ENCODE measurements around the gene SRSF9.
"Not testable (repeated sequence)": the region's sequence is repeated elsewhere in the genome, so short reads cannot be mapped to it uniquely, and the experiment has no call there.

The SRSF9 gene, protein sequence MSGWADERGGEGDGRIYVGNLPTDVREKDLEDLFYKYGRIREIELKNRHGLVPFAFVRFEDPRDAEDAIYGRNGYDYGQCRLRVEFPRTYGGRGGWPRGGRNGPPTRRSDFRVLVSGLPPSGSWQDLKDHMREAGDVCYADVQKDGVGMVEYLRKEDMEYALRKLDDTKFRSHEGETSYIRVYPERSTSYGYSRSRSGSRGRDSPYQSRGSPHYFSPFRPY
- 69.6 to 91.6 (median 85.1) reads per million in 4 donors for total RNA-seq

DNA sequence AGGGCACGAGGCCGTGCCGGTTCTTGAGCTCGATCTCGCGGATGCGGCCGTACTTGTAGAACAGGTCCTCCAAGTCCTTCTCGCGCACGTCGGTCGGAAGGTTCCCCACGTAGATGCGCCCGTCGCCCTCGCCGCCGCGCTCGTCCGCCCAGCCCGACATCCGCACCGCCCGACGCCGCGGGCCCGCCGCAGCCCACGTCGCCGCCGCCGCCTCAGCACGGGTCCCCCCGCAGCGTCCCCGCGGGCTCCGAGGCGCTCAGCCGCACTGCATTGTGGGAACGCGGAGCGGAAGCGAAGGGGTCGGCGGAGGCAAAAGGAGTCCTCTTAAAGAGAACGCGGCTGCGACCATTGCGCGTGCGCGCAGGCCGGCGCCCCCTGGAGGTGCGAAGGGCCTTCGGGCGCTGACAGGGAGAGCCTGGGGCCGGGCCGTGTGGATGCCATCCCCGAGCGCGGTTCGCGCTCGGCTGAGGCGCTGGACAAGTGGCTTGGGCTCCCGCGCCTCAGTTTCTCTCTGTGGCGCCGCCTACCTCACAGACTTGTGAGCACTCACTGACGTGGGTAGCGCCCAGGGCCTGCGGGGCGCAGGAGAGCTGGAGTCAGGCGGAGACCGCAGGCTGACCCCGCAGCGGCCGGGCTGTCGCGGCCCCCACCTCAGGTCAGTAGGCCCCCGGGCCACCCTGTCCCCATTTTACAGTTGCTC, at the start of gene SRSF9:
TSS of gene SRSF9 (minus strand) at position 299 of the 700 bp plus-strand sequence. CDS start at position 160, 139 bp downstream.
- DNase-seq: peak; percentile 95 to 98 (median 97)

DNA sequence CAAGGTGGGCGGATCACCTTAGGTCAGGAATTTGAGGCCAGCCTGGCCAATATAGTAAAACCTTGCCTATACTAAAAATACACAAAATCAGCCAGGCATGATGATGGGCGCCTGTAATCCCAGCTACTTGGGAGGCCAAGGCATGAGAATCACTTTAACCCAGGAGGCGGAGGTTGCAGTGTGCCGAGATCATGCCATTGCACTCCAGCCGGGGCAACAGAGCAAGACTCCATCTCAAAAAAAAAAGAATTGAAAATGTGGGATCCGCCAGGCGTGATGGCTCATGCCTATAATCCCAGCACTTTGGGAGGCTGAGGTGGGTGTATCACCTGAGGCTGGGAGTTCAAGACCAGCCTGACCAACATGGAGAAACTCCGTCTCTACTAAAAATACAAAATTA, 49.8 kb upstream of the SRSF9 start:
- not testable (repeated sequence) for DNase-seq

DNA sequence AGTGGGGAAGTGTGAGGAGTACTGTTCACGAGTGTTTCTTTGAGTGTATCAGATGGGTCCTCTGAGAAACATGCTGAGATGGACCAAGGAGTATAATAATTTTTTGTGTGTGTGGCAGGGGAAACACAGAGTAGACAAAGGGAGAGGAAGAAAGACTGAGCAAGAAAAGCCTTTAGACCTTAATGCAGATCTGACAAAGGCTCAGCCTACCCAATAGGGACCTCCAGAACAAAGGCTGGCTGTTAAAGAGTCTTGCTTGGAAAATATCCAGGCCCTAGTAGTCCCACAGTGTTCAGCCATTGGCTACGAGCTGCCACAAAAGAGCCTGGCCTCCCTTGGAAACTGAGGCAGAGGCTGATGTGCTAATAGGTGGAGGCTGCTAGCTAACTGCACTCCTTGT, 45.9 kb upstream of the SRSF9 start:
- DNase-seq: no peak

DNA sequence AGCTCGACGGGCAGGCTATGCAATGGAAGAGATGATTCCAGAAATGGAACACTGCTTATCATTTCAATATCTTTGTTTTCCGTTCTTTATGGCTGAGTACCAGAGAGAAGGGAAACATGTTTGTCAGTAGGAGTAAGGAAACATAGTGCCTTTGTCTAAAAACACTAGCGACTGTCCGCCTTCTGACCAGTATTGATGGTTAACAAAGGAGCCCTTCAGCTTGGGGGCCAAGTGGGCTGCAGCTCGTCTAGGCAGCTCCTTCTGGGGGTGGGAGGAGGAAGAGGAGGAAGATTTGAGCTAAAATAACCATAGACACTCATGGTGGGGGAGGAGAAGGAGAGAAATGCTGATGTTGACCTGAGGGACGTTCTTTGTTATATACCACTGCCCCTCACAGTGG, 44.5 kb upstream of the SRSF9 start:
- no peak for DNase-seq

DNA sequence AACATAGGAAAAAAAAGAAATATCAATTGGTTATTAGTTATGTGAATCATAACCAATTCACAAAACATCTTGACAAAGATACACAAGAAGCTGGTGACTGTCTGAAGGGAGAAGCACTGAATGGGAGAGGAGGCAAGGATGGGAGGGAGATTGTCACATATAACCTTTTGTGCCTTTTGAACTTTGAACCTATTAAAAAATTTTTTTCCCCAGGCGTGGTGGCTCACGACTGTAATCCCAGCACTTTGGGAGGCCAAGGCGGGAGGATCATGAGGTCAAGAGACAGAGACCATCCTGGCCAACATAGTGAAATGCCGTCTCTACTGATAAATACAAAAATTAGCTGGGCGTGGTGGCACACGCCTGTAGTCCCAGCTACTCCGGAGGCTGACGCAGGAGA, 39.0 kb upstream of the SRSF9 start:
- no peak for DNase-seq

DNA sequence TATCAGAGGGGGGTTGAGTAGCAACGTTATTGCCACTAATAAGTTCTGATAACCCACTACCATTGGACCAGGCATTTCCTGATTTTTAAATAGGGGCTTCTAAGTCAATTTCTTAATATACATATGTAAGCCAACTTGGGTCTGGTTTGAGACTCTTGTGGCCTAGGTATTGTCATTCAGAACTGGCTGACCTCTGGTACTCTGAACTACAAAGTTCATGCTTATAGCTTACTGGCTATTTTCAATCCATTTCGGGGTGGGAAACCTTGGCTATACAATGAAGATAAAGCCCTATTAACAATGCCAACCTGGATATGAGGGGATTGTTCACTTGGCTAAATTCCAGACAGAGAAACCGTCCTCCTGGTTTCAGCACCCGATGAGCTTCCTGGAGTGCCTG, 35.0 kb upstream of the SRSF9 start:
- no peak for DNase-seq

DNA sequence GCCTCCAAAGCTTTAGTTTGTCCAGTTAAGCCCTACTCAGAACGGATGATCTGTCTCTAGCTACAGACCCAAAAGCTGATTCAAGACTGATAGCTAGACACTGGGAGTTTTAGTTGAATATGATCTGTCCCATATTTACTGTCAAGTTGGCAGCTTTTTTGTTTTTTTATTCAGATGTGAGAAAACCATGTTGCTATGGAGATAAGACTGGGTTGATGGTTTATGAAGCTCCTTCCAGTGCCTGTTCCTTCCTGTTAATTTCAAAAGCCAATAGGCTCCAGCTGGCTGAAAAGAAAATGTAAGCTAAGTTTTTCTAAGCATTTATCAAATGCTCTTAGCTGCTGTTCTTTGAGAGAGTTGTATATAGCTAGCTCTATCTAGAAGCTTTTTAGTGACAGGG, 31.0 kb upstream of the SRSF9 start:
- no peak for DNase-seq

DNA sequence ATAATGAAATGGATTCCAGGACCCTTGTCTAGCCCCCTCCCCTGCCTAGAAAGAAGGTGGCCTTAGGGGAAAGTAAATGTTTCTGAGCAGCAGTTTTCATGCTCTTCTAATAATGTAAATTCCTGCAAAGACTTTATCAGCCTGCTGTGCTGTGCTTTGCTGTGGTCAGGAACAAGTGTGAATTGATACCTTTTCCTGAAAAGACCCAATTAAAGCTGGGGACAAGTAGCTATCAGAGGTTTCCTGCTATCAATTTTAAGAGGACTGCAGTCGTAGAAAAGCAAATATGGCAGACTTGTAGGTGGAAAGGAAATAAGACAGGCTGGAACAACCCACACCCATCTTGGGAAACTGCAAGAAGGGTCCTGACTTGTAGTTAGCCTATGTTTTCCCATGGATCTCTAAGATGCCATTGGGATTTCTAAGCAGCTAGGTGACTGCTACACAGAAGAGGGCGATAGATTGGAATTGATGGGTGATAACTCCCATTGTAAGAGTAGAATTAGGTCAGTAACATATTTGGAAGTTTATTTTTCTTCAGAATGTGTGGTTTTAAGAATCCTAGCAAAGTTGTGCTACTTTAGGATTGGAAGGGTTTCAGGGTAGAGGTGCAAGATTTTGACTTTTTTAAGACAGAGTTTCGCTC, 29.4 kb upstream of the SRSF9 start:
- DNase-seq: no peak

DNA sequence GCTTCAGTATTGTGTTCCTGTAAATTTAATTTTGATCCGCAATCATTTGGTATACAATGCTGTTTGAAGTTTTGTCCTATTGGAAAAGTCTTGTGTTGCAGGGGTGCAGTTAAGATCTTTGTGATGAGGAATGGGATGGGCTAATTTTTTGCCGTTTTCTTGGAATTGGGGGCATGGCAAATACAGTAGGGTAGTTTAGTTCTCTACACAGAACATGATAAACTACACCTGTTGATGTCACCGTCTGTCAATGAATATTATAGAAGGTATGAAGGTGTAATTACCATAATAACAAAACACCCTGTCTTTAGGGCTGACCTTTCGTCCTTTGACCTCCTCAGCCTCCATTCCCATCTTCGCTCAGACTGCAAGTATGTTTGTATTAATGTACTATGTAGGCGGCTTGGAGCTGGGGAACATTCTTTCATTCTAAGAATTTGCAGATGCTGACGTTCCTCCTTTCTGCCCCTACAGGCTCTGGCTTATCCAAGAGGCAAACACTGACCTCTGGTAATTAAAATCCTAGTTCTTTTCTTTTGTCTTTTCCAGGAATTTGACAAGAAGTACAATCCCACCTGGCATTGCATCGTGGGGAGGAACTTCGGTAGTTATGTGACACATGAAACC, 28.1 kb upstream of the SRSF9 start:
- no peak for DNase-seq

DNA sequence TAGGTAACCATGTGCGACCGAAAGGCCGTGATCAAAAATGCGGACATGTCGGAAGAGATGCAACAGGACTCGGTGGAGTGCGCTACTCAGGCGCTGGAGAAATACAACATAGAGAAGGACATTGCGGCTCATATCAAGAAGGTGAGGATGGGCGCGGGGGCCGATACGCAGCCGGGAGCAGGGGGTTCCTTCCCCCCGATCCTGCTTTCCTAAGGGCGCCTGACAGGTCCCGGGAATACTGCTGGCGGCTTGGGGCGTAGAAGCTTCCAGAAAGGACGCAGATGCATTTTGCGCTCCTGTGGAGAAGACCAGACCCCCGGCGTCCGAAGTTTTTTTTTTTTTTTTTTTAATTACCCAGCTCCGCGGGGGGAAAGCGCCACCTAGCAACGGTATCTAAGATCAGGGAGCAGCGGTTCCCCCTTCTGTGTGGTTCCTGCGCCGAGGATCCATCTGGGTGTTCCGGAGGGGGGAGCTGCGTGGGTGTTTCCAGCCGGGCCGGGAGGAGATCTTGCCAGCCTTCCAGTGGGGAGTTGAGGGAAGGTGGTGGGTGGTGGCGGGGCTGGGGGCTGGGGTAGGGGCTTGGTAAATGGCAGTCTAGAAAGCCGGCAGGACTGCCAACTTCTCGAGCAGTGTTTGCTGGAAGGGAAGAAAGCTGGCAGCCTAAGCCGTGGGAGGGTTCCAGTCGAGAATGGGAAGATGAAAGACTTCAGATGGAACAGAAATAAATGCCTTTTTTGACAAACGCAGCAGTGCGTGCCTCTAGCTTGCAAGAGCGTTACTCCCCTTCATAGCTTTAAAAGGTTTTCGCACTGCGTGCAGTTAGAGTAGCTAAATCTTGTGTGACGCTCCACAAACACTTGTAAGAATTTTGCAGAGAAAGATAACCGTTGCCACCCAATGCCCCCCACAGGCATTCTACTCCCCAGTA, 27.1 kb upstream of the SRSF9 start:
- DNase-seq: peak; percentile 23 to 52 (median 39)

DNA sequence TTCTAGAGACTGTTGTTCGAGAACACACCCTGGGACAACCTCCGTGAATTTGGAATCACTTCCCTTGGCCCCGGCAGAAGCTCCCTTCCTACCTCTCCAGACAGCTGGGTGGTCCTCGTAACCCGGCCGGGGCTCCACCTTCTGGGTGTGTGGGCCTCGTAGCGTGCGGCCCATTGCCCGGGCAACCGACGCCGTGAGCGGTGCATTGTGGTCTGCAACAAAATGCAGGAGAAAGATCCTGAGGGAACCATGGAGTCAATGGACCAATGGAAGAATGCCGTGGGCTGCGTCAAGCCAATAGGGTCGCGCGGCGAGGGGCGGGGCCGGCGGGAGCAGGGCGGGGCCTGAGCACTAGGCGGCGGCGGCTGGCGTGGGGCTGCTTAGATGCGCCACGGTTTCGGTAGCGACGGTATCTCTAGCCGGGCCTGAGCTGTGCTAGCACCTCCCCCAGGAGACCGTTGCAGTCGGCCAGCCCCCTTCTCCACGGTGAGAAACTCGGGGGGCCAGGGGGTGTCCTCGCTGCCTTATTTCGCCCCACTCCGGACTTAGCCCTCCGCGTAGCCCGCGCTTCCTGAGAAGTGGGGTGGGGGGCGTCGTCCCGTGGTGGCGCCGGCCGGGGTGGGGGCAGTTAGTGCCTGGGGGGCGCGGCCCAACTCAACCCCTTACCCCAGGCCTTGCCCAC, 26.3 kb upstream of the SRSF9 start, which contains the start of gene DYNLL1:
TSS of gene DYNLL1 (plus strand) at position 383 of the 682 bp plus-strand sequence. CDS start 309 bp downstream, outside the sequence.
- peak; percentile 93 to 96 (median 95) for DNase-seq

DNA sequence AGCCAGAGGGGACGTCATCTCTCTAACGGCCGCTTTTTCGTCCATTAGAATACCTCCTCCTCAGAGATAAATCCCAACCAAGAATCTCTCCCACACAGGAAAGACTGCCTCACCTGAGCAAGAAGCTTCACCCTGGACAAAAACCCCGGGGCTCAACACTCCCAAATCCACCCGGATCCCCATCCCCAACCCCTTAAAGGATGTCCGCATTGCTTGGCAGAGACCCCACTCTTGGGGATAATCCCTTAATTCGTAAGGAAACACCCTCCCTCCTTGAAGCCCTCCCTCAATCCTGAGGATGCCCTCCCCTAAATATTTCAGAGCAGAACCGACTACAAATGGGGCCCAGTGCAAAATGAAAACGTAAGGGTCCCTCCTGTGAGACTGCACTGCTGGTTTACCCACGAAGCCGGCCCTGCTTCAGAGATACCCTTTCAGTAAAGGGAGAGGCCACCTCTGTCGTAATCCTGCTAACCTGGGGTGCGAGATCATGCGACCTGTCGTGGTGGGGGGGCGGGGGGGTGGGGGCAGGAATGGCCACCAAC, 25.7 kb upstream of the SRSF9 start:
- no peak for DNase-seq

DNA sequence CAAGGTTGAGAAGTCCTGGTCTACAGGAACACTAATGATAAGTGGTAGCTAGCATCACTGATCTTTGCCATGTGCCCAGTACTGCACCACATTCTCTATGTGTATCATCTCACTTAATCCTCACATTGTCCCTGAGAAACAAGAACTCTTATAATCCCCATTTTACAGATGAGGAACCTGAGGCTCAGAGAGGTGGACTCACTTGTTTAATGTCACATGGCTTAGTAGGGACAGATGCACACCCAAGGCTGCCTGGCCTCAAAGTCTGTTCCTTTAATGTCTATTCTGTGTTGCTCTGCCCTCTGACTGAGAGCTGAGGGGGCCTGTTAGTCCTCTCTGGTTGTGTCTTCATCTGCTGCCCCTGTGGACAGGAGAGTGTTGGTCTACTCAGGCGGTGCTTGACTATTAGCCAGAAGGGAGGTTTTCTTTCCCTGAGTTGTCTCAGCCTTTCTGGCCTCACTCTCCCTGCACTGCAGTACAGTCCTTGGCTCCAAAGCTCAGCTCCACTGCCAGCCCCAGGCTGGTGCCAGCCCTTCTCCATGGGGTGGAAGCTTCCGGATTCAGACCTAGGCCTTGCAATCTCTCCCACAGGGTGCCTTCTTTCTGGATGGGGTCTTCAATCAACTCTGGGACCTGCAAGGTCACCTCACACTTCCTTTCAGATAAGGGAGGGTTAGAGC, 21.4 kb upstream of the SRSF9 start:
- DNase-seq: no peak

DNA sequence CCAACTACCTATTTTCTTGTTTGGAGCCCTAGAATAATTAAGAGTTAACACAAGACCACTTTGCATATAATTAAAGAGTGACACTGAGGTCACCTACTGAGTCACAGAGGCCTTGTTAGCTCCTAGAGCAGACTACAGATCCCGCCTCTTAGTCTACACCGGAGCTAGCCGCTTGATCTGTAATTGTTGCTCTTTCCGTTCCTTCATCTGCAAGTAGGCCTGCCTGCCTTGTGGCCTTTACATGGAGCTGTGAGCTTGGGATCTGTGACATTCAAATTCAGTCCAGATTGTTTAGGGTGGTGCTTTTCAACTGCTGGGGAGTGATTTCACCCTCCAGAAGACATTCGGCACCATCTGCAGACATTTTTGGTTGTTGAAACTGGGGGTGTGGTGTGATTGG, 20.8 kb upstream of the SRSF9 start:
- DNase-seq: no peak

DNA sequence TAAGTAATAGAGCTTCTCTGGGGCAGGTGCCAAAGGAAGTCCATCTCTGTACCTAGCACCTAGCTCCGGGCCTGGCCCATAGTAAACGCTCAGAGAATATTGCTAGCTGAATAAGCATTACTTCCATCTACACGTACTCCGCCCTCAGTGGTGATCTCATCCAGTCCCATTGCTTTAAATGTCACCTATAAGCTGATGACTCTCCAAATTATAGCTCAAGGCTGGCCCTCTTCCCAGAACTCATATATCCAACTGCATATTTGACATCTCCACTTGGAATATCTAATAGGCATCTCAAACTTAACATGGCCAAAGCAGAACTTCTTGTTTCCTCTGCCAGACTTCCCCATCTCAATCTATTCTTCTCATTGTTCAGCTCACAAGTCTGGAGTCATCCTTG, 19.5 kb upstream of the SRSF9 start:
- no peak for DNase-seq

DNA sequence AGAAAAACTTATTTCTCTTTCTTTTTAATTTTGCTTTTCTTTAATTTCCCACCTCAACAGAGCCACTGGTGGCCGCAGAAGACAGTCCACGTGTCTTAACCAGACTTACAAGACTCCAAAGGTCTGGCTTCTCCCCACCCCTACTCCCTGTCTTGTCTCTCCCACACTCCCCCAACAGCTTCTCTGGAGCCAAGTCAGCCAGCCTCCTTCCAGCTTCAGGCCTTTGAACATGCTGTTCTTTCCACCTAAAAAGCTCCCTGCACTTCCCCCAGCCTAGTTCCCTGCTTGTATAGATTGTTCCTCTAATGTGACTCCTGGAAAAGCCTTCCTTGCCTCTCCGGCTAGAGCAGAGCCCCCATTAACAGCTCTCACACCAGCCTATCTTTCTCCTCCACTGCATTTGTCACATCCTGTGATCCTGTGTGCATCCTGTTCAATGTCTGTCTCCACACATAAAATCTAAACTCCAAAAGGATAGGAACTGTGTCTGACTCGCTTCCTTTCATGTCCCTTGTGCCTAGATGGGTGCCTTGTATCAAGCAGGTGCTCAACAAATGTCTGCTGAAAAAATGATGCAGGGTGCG, 18.6 kb upstream of the SRSF9 start:
- no peak for DNase-seq

DNA sequence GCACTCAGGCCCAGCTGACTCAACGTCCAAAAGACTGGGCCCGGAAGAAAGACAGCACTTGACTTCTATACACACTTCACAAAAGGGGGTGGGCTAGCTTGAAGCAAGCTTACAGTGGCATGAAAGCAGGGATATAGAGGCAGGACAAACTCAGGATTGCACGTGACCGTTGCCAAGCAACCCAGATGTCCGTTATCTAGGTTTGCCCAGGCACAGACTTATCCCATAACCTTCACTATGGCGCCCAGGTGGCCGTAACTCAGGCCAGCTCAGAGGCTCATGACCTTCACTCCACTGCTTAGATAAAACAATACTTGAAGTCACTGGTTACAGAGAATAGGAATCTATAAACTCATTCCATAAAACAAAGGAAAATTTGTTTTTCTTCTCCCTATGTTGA, 18.0 kb upstream of the SRSF9 start:
- not testable (repeated sequence) for DNase-seq

DNA sequence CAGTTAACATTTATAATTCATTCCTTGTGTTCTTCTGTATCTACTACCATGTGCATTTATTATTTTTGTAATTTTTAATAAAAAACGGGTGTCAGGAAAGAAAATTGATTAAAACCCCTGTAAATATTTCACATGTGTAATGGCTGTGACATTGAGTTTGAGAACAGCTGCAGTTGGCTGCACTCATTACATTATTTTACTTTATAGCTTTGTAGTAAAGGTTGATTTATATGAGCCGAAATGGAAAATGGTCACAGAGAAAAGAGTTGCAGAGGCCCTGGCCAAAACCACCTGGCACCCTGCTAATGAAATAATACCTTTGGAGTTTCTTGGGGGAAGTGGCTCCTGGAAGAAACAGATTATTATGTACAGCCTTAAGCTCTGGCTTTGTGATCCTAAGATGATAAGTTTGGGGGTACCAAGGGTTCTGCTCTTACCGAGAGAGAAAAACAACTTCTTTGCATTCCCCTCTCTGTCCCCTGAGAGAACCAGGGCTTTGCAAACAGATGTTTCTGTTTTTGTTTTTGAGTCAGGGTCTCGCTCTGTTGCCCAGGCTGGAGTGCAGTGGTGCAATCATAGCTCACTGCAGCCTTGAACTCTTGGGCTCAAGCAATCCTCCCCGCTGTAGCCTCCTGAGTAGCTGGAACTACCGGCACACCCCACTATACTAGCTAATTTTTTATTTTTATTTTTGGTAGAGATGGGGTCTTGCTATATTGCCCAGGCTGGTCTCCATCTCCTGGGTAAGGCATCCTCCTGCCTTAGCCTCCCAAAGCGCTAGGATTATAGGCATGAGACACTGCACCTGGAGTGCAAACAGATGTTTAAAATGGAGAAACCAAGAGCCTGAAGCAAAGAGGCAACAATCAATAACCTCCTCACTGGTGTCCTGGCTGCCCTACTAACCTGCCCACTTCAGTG, 16.7 kb upstream of the SRSF9 start:
- no peak for DNase-seq

DNA sequence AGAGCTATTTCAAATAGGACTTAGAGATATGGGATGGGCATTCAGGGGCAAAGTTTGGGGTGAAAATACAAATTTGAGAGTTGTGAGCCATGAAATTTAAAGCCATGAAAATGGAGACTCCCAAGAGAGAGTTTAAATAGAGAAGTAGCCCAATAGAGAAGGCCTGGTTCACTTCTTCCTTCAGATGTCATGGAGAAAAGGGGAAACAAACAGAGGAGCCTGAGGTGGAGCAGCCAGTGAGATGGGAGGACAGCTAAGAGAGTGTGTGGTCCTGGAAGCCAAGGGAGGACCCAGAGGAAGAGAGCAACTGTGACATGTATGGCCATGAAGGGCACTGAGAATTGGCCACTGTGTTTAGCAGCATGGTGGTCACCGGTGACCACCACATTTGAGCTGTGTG, 14.1 kb upstream of the SRSF9 start:
- no peak for DNase-seq

Measured in T-helper 1 cell (primary cell).